MCF 10A (cell line): ENCODE results near the gene GALNT12. TPM values are rescaled to one million over a fixed set of nuclear protein-coding genes. Genes with fewer than 3 reads are reported as not detected.

ENCODE experiments used
- BruUV-seq: library from RNA; stranded (reverse); fragments of 400-500 nt; replicated peaks from 2 replicates; lab custom pipeline; 2021; lab: Mats Ljungman, UMichigan
- CTCF ChIA-PET: fragments of 300-600 bp; sonication (Branson Sonifier 250); formaldehyde crosslinking; extraction: SDS; loops from one replicate; lab custom pipeline; 2021; ENCODE audit warnings: antibody characterized with exemption, inconsistent platforms; lab: Yijun Ruan, JAX
- POLR2A ChIA-PET: fragments of 300-600, 350-650 bp; sonication (Branson Sonifier 250); formaldehyde crosslinking; extraction: SDS; loops from one replicate; lab custom pipeline; 2020; ENCODE audit warnings: antibody characterized with exemption, inconsistent platforms; lab: Yijun Ruan, JAX
- DNase-seq: peaks from one replicate; pipeline ENCODE4 v3.0.0-alpha.2; 2018; ENCODE audit not compliant: unreplicated experiment
- H3K27ac Mint-ChIP-seq: one replicate; pipeline ENCODE4 v1.8.0; 2022; ENCODE audit warnings: mild to moderate bottlenecking, low read depth, mixed read lengths; ENCODE audit not compliant: unreplicated experiment
- H3K27me3 Mint-ChIP-seq: one replicate; pipeline ENCODE4 v1.8.0; 2022; ENCODE audit warnings: mixed read lengths; ENCODE audit not compliant: insufficient read depth, unreplicated experiment
- H3K36me3 Mint-ChIP-seq: one replicate; pipeline ENCODE4 v1.8.0; 2022; ENCODE audit warnings: mild to moderate bottlenecking, moderate library complexity, mixed read lengths; ENCODE audit not compliant: insufficient read depth, unreplicated experiment
- H3K4me1 Mint-ChIP-seq: one replicate; pipeline ENCODE4 v1.8.0; 2022; ENCODE audit warnings: mixed read lengths; ENCODE audit not compliant: insufficient read depth, unreplicated experiment
- H3K4me3 Mint-ChIP-seq: one replicate; pipeline ENCODE4 v1.8.0; 2022; ENCODE audit warnings: mild to moderate bottlenecking, moderate library complexity, mixed read lengths; ENCODE audit not compliant: unreplicated experiment
- H3K9me3 Mint-ChIP-seq: one replicate; pipeline ENCODE4 v1.8.0; 2022; ENCODE audit warnings: mixed read lengths; ENCODE audit not compliant: unreplicated experiment
- CTCF ChIP-seq: fragments of 200-600 bp; IDR thresholded peaks from one replicate; pipeline ENCODE4 v1.8.0; 2022; ENCODE audit warnings: antibody characterized with exemption, mild to moderate bottlenecking; ENCODE audit not compliant: unreplicated experiment
- intact Hi-C: fragments of 100-400 bp; cut with micrococcal nuclease; formaldehyde crosslinking; loops from 2 replicates; pipeline ENCODE4 v1.14.1; 2022
- total RNA-seq: library from RNA; stranded (reverse); gene quantifications from 2 replicates; pipeline ENCODE4 v1.2.3, GENCODE V29; 2022

GALNT12 gene
- total RNA-seq, 1 experiment from 2014 or later: not detected

GRCh38 chr9:98801969-98802371 lies 5.5 kb upstream of the GALNT12 start:
- Mint-ChIP-seq H3K4me1 (peaks cover 34% of the 10 kb centered on the region), H3K27ac (no peak overlapping the region), H3K4me3 (no peak overlapping the region), H3K36me3 (no peaks in the 10 kb centered on the region), H3K9me3 (no peaks in the 10 kb centered on the region), H3K27me3 (peaks cover 12% of the 10 kb centered on the region)
- CTCF ChIA-PET: interaction anchor here (0.6 to 1.9 kb wide), 8 partner anchors 10 to 544 kb away, joined by 3 to 15 read pairs (median 3); no protein-coding TSS in a partner anchor
- no TSS peak for BruUV-seq
- DNase-seq: no peak
- no peak for TF ChIP-seq CTCF
- intact Hi-C loops: no loop called here
- POLR2A ChIA-PET: interaction anchor here (0.6 to 0.7 kb wide), 3 partner anchors 9 to 1019 kb away, joined by 3 to 5 read pairs (median 4); no protein-coding TSS in a partner anchor

GRCh38 chr9:98804083-98804482 lies 3.4 kb upstream of the GALNT12 start:
- BruUV-seq: no TSS peak
- Mint-ChIP-seq H3K4me1 (peaks cover 34% of the 10 kb centered on the region), H3K27me3 (peaks cover 25% of the 10 kb centered on the region), H3K27ac (no peak overlapping the region), H3K36me3 (no peaks in the 10 kb centered on the region), H3K9me3 (no peaks in the 10 kb centered on the region), H3K4me3 (no peak overlapping the region)
- DNase-seq: no peak
- CTCF ChIA-PET: interaction anchor here (0.6 to 1.2 kb wide), 2 partner anchors 44 to 1359 kb away, joined by 3 to 5 read pairs; no protein-coding TSS in a partner anchor
- intact Hi-C loops: no loop called here
- POLR2A ChIA-PET: no interaction called here
- TF ChIP-seq CTCF: no peak

- POLR2A ChIA-PET: interaction anchor here (0.6 to 1.6 kb wide), 5 partner anchors 11 to 554 kb away, joined by 3 to 4 read pairs (median 3); no protein-coding TSS in a partner anchor
- H3K36me3 Mint-ChIP-seq: no peaks in the 10 kb centered on the region
- H3K4me3 Mint-ChIP-seq: no peak overlapping the region
- no peak overlapping the region for H3K27ac Mint-ChIP-seq
- no TSS peak for BruUV-seq
- no peaks in the 10 kb centered on the region for H3K9me3 Mint-ChIP-seq
- TF ChIP-seq CTCF: no peak
- peaks cover 39% of the 10 kb centered on the region for H3K27me3 Mint-ChIP-seq
- peaks cover 34% of the 10 kb centered on the region for H3K4me1 Mint-ChIP-seq
- intact Hi-C loops: no loop called here
- DNase-seq: peak; percentile 92
- CTCF ChIA-PET: interaction anchor here (0.7 to 3.0 kb wide), 12 partner anchors 10 to 491 kb away, joined by 3 to 16 read pairs (median 6); partner anchors contain the start of gene ANKS6
Measured at GRCh38 chr9:98805506-98806272, 1.8 kb upstream of the GALNT12 start.

DNA sequence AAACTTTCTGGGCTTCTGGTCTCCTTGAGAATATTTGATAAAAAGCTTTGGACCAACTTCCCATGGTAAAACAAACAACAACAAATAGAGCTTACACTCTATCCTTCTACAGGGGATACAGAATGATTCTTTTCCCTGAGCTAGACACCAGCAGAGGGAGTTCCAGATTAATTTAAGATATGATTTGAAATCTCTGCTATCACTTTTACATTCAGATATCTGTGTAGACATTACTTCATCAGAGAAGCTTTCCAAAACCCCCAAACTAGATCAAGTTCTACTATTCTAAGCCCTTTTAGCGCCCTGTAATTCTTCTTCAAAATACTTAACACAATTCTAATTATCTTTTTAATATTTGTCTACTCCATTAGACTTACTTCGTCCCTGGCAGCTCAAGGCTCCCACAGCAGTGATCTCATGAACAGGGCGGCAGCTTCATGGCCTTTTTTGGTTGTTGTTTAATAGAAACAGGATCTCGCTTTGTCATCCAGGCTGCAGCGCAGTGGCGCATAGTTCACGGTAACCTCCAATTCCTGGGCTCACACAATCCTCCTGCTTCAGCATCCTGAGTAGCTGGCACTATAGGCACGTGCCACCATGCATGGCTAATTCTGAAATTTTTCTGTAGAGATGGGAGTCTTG lies 955 bp upstream of the GALNT12 start:
- no peak overlapping the region for H3K27ac Mint-ChIP-seq
- BruUV-seq: no TSS peak
- no peak for TF ChIP-seq CTCF
- H3K36me3 Mint-ChIP-seq: no peaks in the 10 kb centered on the region
- ChIA-PET CTCF (interaction anchor here (0.6 to 3.0 kb wide), 14 partner anchors 11 to 492 kb away, joined by 3 to 16 read pairs (median 5); no protein-coding TSS in a partner anchor), POLR2A (interaction anchor here (0.8 to 1.6 kb wide), 5 partner anchors 10 to 555 kb away, joined by 3 to 4 read pairs (median 3); no protein-coding TSS in a partner anchor)
- no peaks in the 10 kb centered on the region for H3K9me3 Mint-ChIP-seq
- no peak overlapping the region for H3K4me3 Mint-ChIP-seq
- peaks cover 38% of the 10 kb centered on the region for H3K4me1 Mint-ChIP-seq
- DNase-seq: no peak
- intact Hi-C loops: no loop called here
- peaks cover 39% of the 10 kb centered on the region for H3K27me3 Mint-ChIP-seq
